Cortex of kidney (tissue), 1 donor: ENCODE results near the gene SLC6A2.

Experiments used
- DNase-seq: peaks from one replicate; lab custom pipeline; 2025; lab: John Stamatoyannopoulos, UW

Gene SLC6A2

DNA sequence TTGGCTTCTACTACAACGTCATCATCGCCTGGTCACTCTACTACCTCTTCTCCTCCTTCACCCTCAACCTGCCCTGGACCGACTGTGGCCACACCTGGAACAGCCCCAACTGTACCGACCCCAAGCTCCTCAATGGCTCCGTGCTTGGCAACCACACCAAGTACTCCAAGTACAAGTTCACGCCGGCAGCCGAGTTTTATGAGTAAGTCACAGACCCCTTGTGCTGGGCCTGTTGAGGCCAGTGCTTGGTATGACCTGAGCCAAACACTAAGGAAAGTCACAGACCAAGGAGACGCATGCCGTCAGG is 16.1 kb downstream of the SLC6A2 start:
- no peak for DNase-seq

DNA sequence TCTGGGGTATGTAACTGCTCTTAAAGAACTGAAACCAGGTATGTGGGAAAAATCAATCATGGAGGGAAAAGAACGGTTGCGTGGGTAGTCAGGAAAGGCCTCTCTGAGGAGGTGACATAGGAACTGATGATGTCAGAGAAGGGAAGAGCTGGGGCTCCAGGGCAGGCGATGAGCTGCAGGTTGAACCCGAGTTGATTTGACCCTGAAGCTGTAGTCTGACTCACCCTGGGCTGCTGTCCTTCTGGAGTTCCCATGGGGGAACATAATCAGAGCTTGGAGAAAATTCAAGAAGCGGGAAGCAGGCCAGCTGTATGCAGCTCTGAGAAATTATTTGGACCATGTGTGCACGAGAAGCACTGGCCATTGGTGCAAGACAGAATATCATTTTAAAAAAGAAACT is 16.7 kb downstream of the SLC6A2 start:
- no peak for DNase-seq

DNA sequence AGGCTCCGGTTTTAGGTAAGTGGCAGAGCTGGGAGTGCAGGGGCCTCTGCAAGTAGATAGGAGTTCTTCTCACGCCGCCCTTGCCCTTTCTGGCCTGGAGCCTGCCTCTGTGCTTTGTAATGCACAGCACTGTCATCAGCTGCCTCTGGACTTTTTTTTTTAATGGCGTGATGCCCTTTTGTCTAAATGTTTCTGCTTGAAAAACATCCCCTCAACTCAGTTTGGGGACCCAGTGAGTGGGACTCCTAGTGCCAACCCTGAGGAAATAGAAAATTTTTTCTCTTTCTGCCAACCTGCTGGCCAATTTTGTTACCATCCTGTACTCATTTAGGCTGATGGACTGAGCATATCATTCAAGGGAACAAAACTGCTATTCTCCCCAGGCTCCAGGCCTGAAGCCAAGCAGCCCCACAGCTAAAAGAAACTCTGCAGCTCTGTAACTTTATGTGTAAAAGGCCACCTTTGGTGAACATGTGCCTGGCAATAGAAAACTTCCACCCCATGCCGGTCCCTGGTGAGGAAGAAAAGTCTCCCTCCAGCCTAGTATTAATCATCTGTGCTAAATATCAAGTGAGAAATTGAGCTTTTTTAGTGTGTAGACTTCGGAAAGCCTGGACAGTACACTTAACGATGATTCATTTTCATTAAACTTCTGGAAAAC is 22.5 kb downstream of the SLC6A2 start:
- DNase-seq: no peak

DNA sequence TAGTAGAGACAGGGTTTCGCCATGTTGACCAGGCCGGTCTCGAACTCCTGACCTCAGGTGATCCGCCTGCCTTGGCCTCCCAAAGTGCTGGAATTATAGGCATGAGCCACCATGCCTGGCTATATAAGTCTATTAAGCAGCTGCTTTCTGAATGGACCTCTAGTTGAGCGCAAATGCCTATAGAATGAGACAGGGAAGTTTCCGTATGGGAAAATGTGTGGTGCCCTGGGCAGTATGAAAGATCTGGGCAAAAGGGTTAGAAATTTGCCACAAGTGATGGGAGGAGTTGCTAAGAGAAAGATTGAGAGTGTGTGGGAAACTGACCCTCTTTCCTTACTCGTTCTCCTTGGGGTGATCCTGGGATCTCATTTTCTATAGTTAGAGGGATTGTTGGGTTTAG is 26.3 kb downstream of the SLC6A2 start:
- DNase-seq: no peak

DNA sequence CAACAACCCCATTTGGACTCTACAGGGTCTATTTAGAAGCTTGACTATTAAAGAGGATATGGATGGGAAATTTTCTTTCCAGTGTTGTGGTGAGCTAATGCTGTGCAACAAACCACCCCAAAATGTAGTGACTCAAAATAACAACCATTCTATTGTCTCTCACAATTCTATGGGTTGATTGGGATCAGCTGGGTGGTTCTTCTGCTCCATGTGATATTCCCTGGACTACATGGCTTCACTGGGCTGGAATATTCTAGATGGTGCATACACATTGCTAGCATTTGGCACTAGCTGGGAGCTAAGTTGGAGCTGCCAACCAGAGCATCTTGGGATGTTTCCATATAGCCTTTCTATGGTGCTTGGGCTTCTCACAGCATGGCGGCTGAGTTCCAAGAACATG is 30.2 kb downstream of the SLC6A2 start:
- no peak for DNase-seq

DNA sequence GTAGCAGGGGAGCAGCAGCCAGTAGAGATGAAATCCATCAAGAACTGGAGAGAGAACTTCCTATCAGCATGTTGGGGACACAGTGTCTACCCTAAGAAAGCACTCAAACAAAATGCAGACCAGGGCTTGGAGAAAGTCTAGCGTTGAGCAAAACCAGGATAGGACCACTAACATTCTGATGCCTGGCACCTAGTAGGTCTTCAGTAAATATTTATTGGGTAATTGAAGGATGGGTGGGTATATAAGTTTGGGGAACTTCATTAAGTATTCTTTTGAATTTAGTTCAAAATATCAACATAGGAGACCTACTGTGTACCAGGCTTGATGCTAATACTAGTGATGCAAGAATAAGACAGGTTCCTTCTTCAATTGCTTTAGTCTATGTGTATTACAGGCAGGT is 30.9 kb downstream of the SLC6A2 start:
- DNase-seq: no peak

DNA sequence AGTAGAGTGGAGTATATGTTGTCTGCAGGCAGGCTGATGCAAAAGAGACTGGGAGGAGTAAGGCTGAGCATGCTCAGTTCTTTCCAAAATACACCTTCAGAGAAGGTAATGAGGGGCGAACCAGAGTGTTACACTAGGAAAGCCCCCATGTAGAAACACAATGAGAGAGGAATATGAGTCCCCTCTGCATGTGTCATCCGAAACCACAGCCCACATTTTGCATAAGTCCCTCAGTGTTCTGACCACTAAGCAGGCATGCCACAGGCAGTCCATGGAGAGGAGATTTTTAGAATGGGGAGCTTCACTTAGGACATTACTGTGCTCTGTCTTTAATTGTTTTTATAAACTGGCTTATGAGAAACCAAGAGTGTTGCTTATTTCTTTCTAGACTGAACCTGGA is 32.0 kb downstream of the SLC6A2 start:
- no peak for DNase-seq

DNA sequence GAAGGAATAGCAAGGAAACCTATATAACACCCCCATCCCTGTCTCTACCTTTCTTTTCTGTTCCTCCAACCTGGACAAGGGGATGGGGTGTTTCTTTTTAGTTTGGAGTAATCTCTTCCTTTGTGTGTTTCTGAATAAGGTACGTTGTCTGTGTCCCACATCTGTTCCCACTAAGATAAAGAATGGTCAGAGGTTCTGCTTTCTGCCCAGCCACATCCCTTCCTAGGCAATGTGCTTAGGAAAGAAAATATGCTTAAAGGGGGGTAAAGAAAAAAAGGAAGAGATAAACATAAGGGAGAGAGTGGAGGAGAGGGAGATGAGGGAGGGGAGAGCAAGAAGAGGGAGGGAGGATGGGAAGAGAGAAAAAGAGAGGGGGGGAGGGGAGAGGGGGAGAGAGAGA is 35.1 kb downstream of the SLC6A2 start:
- no peak for DNase-seq

DNA sequence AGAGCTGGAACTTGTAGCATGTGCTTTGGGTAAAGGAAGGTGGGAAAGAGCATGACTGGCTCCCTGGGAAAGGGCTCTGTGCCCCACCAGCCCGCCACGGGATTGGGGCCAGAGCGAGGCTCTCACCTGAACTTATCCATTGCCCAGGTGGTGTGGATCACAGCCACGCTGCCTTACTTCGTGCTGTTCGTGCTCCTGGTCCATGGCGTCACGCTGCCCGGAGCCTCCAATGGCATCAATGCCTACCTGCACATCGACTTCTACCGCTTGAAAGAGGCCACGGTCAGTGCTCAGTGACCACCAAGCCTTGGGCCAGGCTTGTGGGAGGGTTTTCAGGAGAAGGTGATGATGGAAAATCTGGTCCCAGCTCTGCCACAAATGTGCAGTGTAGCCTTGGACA is 36.0 kb downstream of the SLC6A2 start:
- no peak for DNase-seq

DNA sequence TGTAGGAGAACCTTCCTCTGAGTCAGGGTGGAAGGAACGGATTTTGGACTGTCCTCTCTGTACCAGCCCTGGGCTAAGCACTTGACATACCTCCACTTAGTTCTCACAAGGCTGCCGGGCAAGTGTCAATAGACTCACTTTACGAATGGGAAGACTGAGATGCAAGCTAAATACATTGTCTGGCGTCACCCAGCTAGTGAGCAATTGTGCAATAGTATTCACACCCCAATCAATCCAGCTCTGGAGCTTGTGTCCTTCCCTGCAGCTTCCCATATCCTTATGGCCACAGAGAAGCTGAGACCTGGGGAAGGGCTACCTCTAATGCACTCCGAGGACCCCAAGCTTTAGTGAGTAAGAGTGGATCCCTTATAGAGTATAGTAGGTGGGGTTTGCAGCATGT is 39.8 kb downstream of the SLC6A2 start:
- DNase-seq: no peak

DNA sequence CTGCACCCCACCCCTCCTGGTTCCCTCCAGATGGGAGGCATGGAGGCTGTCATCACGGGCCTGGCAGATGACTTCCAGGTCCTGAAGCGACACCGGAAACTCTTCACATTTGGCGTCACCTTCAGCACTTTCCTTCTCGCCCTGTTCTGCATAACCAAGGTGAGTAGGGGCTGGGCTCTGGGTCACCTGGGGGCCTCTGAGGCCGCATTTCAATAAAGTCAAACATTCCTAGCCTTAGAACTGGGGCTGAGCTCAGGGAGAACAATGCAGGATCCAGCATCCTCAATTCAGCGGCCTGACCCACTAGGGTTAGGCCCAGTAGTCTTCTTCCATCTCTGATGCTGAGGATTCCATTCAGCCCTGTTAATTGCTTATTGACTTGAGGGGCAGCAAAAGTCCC is 42.1 kb downstream of the SLC6A2 start:
- DNase-seq: no peak

DNA sequence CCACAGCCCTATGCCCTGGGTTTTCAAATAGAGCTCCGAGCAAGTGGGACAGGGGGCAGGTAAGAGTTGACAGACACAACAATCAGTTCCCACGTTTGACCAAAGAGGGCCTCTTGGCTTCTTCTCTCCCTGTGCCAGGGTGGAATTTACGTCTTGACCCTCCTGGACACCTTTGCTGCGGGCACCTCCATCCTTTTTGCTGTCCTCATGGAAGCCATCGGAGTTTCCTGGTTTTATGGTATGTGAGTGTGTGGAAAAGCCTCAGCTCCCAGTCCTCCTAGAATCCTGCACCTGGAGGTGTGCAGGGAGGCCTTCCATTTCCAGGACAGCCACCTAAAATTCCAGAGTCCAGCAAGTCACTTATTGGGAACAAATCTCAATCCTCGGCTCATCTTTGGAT is 42.5 kb downstream of the SLC6A2 start:
- DNase-seq: no peak

DNA sequence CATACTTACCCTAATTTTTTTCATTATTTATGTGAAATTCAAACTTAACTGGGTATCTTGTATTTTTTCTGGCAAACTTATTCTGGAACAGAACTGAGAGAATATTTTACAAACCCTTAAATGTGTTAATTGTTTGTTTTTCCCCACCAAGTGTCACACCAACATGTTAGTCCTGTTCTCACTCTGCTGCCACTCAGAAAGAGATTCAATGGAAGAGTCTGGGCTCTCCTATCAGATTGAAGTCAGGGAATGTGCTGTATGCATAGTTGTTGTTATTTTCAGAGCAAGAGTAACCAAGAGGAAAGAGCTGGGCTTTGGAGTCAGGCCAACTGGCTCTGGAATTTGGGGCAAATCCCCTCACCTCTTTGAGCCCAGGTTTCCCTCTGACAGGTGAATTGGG is 43.2 kb downstream of the SLC6A2 start:
- DNase-seq: no peak

DNA sequence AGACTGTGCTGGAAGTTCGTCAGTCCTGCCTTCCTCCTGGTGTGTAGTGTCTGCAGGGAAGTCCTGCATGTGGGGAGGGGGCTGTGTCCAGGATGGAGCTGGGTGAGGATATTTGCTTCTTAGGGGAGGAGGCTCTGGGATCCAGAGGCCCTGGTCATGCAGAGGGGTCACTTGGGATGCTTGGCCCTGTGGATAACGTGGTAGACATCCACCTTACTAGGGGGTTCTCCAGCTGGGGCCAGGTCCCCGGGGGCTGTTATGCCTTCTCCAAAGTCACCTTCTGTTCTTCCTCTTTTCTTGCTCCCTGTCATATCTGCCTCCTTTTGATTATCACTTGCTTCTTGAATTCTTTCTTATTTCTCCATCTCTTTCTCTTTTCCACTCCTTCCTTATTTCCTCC is 43.8 kb downstream of the SLC6A2 start:
- DNase-seq: no peak

DNA sequence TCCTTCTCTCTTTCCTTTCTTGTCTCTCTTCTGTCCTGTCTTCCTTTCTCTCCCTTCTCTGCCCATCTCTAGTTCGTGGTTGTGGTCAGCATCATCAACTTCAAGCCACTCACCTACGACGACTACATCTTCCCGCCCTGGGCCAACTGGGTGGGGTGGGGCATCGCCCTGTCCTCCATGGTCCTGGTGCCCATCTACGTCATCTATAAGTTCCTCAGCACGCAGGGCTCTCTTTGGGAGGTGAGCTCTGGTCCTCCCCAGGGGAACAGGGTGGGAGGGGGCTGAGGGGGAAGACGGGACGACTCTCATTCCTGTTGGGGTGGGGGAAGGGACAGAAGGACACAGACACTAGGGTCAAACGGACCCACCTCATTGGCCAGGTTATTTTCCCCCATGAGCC is 44.3 kb downstream of the SLC6A2 start:
- DNase-seq: no peak

DNA sequence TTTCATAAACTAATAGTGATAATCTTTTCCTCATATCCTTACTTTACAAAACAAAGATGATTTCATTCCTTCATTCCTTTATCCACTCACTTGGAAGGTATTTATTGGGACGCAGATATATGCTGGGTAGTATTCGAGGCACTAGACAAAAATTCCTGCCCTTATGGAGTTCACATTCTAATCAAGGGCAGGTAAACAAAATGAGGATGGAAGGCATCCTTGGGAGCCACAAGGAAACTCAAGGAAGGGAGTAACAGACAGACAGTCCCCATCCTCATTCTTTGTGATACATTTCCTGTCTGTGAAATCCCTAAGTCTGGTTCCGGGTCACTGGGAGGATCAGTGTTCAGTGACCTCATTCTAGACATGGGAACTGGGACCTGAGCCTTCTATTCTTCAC is 45.2 kb downstream of the SLC6A2 start:
- DNase-seq: no peak

DNA sequence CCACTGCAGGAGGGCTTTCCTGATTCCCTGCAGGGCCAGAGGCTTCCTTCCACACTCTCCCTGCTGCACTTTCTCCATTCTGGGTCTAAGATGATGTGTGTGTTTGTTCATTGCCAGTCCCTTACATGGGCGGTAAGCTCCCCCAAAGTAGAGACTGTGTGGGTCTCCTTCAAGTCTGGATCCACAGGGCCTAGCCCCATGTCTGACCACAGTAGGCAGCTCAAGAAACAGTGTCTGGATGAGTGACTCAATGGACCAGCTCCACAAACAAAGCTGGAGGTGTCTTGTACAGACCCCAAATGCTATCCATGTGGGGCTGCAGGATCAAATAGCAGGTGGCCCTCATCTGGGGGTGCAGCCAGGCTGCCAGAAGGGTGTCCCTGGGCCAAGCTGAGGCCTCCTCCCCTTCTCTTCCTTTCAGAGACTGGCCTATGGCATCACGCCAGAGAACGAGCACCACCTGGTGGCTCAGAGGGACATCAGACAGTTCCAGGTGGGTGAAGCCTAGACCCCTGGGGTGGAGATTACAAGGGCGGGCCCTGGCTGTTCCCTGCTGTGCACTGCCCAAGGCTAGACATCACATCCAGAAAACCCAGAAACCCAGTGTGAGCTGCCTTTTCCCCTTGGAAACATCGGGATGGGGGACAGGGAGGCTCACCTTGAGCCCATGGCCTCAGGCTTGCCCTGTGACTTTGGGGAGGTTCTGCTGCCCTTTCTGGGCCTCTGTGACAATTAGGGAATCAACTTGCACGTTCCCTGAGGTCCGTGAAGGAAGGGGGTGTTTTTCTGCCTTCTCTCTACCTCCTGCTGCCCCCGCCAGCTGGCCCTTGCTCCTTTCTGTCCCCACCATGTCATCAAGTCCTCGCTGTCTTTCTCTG is 45.9 kb downstream of the SLC6A2 start:
- DNase-seq: no peak

DNA sequence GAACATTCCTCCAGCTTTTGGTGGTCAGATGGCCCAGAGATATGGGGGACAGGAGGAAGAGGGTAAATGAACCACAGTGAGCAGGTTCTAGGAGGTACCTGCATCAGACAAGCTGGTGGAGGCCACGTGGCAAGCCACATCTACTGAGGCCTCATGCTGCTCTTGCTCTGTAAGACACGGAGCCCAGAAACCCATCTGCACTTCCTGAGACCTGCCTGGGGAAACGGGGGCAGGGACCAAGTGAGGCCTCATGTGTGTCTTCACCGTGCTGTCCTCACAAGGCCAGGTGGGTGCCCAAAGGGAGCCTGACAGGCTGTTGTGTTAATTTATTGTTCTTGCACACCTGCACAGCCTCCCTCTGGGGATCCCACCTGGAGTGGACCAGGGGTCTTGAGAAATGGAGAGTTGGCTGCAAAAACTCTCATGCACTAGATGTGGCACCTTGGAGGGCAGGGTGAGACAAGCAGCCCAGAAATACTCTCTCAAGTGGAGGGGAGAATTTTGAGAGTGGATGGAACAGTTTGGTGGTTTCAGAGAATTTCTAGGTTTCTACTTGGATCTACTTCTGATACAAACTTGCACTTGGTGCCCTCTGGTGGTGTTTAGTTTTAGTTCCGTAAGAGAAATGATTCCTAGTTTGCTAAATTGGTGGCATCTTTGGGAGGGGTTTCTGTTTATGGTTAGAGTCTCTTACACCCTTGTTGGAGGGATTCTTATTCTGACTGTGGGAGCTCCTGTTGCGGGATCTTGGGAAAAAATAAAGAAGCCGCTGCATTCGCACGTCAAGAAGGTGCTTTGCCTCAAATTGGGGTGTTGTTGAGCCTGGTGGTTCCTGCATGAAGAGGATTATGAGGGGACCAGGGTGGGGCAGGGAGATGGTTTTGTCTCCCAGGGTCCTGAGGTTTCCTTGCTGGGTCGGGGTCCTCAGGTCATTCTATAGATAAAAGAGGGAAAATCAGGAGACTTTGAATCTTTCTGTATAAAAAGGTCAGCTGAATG is 47.5 kb downstream of the SLC6A2 start:
- DNase-seq: no peak

DNA sequence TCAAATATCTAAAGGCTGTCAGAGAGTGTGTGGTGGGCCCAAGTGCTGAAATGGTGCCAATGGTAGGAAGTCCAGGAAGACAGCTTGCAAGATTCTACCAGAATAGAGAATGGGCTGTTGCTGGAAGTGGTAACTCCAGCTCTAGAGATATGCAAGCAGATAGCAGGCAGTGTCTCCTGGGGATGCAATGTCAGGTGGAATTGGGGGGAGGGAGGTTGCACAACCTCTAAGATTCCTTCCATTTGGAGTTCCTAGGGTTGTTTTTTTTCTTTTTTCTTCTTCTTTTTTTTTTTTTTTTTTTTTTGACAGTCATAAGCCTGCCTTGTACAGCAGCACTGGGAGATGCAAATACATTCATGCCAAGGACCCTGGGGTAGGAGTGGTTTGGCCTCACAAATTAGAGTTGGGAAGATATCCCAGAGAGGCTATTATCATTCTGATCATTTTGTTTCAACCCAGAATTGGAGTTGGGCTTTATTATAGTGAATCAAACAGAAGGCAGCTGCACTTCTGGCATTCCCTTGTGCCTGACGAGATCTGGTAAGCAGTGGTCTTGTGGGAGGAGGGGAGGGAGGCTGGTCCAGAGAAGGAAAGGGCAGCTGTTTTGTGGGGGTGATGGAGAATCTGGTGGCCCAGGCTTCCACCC is 51.1 kb downstream of the SLC6A2 start:
- DNase-seq: no peak

DNA sequence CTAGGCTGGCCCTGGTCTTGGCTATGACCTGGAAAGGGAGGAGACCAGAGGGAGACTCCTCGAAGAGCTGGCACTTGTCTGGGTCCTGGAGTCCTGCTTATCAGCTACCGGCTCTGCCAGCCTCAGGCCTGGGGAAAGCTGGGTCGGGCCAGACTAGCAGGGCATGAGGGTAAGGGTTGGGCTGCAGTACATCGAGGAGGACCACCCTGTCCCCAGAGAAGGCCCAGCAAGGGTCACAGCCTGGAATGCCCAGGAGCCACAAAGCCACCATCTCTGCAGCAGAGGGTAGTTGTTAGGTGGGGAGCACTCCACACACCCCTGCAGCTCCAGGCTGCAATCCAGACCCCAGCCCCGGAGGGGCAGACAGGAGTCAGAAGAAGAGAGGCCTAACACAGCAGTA is 54.0 kb downstream of the SLC6A2 start:
- no peak for DNase-seq

DNA sequence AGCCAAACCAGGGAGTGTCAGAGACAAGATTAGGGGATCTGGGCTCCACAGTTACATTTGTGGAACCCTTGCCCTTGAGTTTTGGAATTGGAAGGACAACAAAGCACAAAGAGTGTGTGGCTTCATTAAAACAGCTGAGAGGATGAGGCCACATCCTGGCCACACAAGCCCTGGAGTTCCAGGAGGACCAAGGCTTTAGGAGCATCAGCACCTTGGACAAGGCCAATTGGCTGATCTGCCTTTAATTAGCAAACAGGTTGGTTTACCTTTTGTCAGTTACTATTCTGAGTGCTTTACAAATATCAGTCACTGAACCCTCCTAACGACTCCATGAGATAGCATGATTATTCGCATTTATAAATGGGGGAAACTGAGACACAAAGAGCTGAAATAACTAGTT is 54.7 kb downstream of the SLC6A2 start:
- no peak for DNase-seq
